Coronary artery (tissue), 2 donors: ENCODE data around the gene SUCO.
"Not testable (repeated sequence)": the region's sequence is repeated elsewhere in the genome, so short reads cannot be mapped to it uniquely, and the experiment has no call there.

ENCODE experiments used
- DNase-seq: peaks from one replicate; pipeline ENCODE4 v3.0.0-alpha.2; 2017; ENCODE audit warnings: low spot score
- H3K27ac ChIP-seq, 2 donors: fragments of 200-600 bp; sonication (generic); one replicate each; pipeline ENCODE4 v1.5.1; 2016 to 2019
- H3K4me3 ChIP-seq: fragments of 200-600 bp; sonication (generic); 2 replicates; pipeline ENCODE4 v1.5.1; 2016; ENCODE audit warnings: mild to moderate bottlenecking, moderate library complexity
- CTCF ChIP-seq: fragments of 200-600 bp; sonication (generic); IDR thresholded peaks from one replicate; pipeline ENCODE4 v1.5.1; 2019; ENCODE audit warnings: antibody characterized with exemption

Gene SUCO

GRCh38 chr1:172608098-172608601 is 75.2 kb downstream of the SUCO start:
- DNase-seq: no peak
- no peak for TF ChIP-seq CTCF
- H3K27ac ChIP-seq: no peak overlapping the region
- no peak overlapping the region for H3K4me3 ChIP-seq

- no peak for DNase-seq
- no peak for TF ChIP-seq CTCF
- H3K27ac ChIP-seq: no peak overlapping the region
- H3K4me3 ChIP-seq: no peak overlapping the region
Observed at GRCh38 chr1:172609528-172609927, 76.6 kb downstream of the SUCO start.

GRCh38 chr1:172612478-172612877 is 79.5 kb downstream of the SUCO start:
- no peak overlapping the region for H3K4me3 ChIP-seq
- no peak overlapping the region for H3K27ac ChIP-seq
- no peak for DNase-seq
- TF ChIP-seq CTCF: no peak

- no peak for TF ChIP-seq CTCF
- no peak overlapping the region for H3K27ac ChIP-seq
- no peak for DNase-seq
- no peak overlapping the region for H3K4me3 ChIP-seq
Observed at GRCh38 chr1:172613294-172613693, 80.3 kb downstream of the SUCO start.

GRCh38 chr1:172616195-172616594 is 83.2 kb downstream of the SUCO start:
- no peak for TF ChIP-seq CTCF
- Histone ChIP-seq H3K27ac (no peak overlapping the region), H3K4me3 (no peak overlapping the region)
- no peak for DNase-seq

GRCh38 chr1:172616636-172617035 is 83.7 kb downstream of the SUCO start:
- Histone ChIP-seq H3K27ac (no peak overlapping the region), H3K4me3 (no peak overlapping the region)
- DNase-seq: no peak
- TF ChIP-seq CTCF: no peak

- H3K27ac ChIP-seq, DNase-seq, H3K4me3 ChIP-seq: not testable (repeated sequence)
Observed at GRCh38 chr1:172620603-172621002, 87.7 kb downstream of the SUCO start.

- no peak for TF ChIP-seq CTCF
- Histone ChIP-seq H3K4me3 (no peak overlapping the region), H3K27ac (no peak overlapping the region)
- no peak for DNase-seq
Observed at GRCh38 chr1:172622541-172622940, 89.6 kb downstream of the SUCO start.
